GM19468 (cell line): ENCODE measurements around the gene HAUS5.

Experiments used
- ATAC-seq: cut with Tn5 transposase; IDR thresholded peaks from one replicate; pipeline ENCODE4 v1.9.1; 2021; ENCODE audit warnings: mild to moderate bottlenecking, moderate library complexity, moderate number of reproducible peaks; ENCODE audit not compliant: unreplicated experiment; ENCODE audit errors: extremely low read depth

HAUS5 gene

DNA sequence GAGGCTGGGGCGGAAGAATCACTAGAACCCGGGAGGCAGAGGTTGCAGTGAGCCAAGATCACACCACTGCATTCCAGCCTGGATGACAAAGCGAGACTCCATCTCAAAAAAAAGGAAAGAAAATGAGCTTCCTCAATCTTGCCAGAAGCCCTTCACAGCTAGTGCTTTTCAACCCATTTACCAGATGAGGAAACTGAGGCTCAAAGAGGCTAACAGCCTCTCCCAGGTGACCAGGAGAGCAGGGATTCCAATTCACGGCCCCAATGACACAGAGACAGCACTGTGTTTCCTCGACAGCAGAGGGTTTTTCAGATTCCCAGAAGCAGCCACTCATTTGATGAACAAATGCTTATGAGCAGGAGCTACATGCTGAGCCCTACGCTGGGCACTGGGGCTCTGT, 57.0 kb downstream of the HAUS5 start:
- ATAC-seq: no peak

DNA sequence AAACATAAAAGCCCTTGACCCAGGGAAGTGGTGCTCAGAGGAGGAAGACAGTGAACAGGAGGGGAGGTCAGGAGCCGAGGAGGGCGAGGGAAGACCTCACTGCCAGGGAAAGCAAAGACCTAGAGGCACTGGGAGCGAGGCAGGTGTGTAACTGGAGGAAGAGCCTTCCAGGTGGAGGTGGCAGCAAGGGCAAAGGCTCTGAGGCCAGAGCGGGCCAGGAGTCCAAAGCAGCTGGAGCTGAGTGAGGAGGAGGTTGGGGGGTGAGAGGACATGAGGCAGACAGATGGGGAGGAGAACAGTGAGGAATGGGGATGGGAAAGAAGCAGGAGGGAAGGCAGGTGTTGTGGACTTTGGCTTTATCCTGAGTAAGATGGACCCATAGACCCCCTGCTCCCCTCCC, 57.4 kb downstream of the HAUS5 start:
- no peak for ATAC-seq

DNA sequence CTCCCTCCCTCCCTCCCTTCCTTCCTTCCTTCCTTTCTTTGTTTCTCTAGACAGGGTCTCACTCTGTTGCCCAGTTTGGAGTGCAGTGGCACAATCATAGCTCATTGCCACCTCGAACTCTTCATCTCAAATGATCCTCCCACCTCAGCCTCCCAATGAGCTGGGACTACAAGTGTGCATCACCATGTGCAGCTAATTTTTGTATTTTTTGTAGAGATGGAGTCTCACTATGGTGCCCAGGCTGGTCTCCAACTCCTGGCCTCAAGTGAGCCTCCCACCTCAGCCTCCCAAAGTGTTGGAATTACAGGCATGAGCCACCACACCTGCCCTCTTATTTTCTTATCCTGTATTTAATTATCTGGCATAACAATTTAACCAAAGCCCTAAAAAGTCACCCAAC, 58.2 kb downstream of the HAUS5 start:
- ATAC-seq: no peak

DNA sequence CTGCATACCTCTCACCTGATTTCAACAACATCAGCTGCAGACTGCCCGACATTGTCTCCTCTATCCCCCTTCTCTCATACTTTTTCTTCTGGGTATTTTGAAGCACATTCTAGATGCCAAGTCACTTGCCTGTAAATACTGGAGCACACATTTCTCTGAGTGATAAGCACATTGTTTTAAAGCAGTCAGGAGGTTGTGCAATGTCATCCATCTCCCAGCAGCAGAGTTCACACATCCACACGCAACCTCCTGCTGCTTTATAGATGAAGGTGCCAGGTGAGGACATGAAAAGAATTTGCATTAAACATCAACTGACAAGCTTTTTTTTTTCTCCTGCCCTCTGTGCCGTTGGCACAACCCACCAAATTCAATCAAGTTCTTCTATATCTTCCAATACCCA, 59.3 kb downstream of the HAUS5 start:
- no peak for ATAC-seq

DNA sequence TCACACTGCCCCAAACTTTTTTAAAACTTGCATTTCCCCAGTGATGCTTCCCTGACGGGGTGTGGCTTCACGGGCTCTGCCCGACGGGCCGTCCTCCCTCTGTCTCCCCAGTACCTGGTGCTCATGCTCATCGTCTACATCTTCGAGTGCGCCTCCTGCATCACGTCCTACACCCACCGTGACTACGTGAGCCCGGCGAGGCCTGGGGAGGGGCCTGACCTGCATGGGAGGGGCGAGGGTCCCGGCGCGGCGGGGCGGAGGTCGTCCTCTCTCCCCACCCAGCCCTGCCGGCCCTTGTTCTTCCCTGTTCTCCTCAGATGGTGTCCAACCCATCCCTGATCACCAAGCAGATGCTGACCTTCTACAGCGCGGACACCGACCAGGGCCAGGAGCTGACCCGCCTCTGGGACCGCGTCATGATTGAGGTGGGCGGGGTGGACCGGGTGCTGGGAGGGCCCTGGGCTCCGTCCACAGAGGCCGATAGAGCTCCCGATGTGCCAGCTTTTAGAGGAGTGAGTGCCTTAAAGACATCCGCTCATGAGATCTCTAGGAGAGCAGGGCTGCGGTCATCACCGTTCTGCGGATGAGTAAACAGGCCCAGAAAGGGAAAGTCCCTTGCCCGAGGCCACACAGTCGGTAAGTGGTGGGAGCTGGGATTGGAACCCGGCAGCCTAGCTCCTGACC, 60.7 kb downstream of the HAUS5 start:
- ATAC-seq: no peak
